Measurements from ENCODE around the gene SMYD1.

SMYD1 gene

DNA sequence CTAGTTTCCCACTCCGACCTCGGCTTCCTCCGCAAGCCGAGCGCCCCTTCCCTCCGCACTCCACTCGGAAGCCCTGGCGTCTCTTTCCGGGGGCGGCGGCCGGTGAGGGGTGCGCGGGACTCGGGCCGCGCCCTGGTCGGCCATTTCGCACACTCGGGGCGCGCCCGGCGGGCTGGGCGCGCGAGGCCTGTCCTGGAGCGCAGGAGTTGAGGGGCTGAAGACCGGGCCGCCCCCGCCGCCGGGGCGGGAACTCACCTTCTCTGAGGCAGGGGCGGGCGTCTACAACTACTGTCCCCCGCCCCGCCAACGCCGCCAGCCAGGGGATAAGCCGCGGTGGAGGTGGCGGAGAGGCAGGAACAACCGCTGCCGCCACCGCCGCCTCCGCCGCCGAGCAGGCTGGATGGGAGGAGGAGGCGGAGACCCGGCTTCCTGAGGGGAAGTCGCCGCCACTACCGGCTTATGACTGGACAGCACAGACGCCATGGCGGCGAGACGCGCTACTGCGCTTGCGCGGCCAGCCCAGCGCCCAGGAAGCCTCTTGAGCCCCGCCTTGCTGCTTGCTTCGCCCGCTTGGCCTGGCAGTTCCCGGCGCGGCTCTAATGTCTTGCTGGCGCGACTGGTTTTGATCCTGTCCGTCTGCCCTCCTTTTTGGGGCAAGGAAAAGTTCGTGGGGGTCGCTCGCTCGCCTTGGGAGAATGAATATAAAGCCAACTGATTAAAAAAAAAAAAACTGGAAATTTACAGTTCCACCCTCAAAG lies 12.1 kb upstream of the SMYD1 start, which contains the start of gene KRCC1:
Gene KRCC1, minus strand, starts transcription at position 413 of the 758 bp plus-strand sequence. CDS start 27,220 bp downstream, outside the sequence.
- TF ChIP-seq, protein P1, sequence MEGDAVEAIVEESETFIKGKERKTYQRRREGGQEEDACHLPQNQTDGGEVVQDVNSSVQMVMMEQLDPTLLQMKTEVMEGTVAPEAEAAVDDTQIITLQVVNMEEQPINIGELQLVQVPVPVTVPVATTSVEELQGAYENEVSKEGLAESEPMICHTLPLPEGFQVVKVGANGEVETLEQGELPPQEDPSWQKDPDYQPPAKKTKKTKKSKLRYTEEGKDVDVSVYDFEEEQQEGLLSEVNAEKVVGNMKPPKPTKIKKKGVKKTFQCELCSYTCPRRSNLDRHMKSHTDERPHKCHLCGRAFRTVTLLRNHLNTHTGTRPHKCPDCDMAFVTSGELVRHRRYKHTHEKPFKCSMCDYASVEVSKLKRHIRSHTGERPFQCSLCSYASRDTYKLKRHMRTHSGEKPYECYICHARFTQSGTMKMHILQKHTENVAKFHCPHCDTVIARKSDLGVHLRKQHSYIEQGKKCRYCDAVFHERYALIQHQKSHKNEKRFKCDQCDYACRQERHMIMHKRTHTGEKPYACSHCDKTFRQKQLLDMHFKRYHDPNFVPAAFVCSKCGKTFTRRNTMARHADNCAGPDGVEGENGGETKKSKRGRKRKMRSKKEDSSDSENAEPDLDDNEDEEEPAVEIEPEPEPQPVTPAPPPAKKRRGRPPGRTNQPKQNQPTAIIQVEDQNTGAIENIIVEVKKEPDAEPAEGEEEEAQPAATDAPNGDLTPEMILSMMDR (IDR thresholded peaks at IDR 0.05; ENCODE audit: low read depth, low read length), result no peak
- DNase-seq (ENCODE audit: extremely low read depth, low read depth), result peak; percentile 92

- TF ChIP-seq, protein P1 (IDR thresholded peaks at IDR 0.05; ENCODE audit: low read depth, low read length), result no peak
- no peak for DNase-seq (ENCODE audit: extremely low read depth, low read depth)
Observed at GRCh38 chr2:88057437-88057844, 10.2 kb upstream of the SMYD1 start.

GRCh38 chr2:88058191-88058590 lies 9.4 kb upstream of the SMYD1 start:
- no peak for DNase-seq (ENCODE audit: extremely low read depth, low read depth)
- TF ChIP-seq, protein P1 (IDR thresholded peaks at IDR 0.05; ENCODE audit: low read depth, low read length), result no peak

DNA sequence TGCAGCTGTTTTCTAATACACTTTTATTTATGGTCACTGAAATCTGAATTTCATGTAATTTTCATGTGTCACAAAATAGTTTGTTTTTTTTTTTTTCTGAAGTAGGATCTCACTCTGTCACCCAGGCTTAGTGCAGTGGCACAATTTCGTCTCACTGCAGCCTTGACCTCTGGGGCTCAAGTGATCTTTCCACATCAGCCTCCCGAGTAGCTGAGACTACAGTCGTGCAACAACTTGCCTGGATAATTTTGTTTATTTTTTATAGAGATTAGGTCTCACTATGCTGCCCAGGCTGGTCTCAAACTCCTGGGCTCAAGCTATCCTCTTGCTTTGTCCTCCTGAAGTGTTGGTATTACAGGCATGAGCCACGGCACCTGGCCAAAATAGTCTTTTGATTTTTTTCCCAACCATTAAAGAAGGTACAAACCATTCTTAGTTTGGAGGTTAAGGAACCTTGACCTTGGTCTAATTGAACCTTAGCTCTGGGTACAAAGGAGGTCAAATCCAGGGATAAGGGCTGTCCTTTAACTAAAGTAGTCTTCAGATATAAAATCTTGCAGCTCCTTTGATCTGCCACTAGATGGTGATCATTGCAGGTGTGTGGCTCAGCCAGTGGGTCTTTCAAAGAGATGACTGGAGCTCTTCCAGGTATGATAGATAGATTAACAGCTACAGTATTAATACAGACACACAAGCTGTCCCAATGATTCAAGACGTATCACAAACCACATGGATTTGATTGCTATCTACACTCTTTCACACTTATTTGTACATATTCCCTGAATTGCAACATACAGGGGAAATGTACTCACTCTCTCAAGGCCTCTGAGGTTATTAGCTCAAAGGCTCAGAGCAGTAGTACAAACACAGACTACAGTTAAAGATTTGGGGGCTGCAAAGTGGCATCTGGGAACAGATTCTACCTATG lies 7.4 kb upstream of the SMYD1 start:
- no peak for DNase-seq (ENCODE audit: extremely low read depth, low read depth)
- TF ChIP-seq, protein P1 (IDR thresholded peaks at IDR 0.05; ENCODE audit: low read depth, low read length), result peak; percentile 81

- DNase-seq (ENCODE audit: extremely low read depth, low read depth), result no peak
- TF ChIP-seq, protein P1 (IDR thresholded peaks at IDR 0.05; ENCODE audit: low read depth, low read length), result no peak
Observed at GRCh38 chr2:88060907-88061275, 6.7 kb upstream of the SMYD1 start.

DNA sequence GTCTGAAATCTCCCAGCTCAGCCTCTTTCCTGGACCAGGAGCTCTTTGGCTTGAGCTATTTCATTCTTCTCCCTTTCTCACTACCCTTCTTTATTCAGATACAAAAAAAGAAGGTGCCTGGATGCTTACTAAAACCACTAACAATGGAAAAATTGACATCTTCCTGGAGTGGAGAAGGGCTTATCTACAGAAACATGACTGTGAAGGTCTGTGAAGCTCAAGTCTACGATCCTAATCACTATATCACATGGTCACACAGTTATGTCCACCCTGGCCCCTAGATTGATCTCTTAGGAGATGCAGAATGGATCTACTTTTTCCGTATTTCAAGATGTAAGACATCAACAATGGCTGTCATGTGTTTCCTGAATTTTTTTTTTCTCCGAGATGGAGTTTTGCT lies 6.3 kb upstream of the SMYD1 start:
- TF ChIP-seq, protein P1 (IDR thresholded peaks at IDR 0.05; ENCODE audit: low read depth, low read length), result no peak
- DNase-seq (ENCODE audit: extremely low read depth, low read depth), result no peak

- no peak for DNase-seq (ENCODE audit: extremely low read depth, low read depth)
- TF ChIP-seq, protein P1 (IDR thresholded peaks at IDR 0.05; ENCODE audit: low read depth, low read length), result no peak
Observed at GRCh38 chr2:88066543-88066942, 1.1 kb upstream of the SMYD1 start.

Measured in AG09319 (cell line).